ENCODE results near the gene SOCS7.

GRCh38 chr17:38325221-38325851 is 26.3 kb upstream of the SOCS7 start:
- TF ChIP-seq CTCF (IDR thresholded peaks at IDR 0.05; ENCODE audit: low read length) = no peak
- TF ChIP-seq EZH2 (optimal IDR thresholded peaks at IDR 0.05; ENCODE audit: low read depth, low read length) = no peak
- no peak for TF ChIP-seq EZH2phosphoT487 (IDR thresholded peaks at IDR 0.05; ENCODE audit: low read length)
